Endothelial cell of umbilical vein (primary cell): Measurements from ENCODE around the gene MTARC1. TPM values are rescaled to one million over a fixed set of nuclear protein-coding genes. Genes with fewer than 3 reads are reported as not detected.

ENCODE experiments used
- BruUV-seq: library from RNA; stranded (reverse); fragments of 400-500 nt; replicated peaks from 2 replicates; lab custom pipeline; 2021; lab: Mats Ljungman, UMichigan
- CTCF ChIA-PET: fragments of 300-600, 350-600 bp; sonication (Branson Sonifier 250); formaldehyde crosslinking; loops from one replicate; lab custom pipeline; 2021; ENCODE audit warnings: antibody characterized with exemption, inconsistent platforms; lab: Charles Lee
- POLR2A ChIA-PET: fragments of 300-600, 350-600 bp; sonication (Branson Sonifier 250); formaldehyde crosslinking; loops from one replicate; lab custom pipeline; 2021; ENCODE audit warnings: antibody characterized with exemption, inconsistent platforms; lab: Charles Lee
- DNase-seq: peaks from one replicate; pipeline ENCODE4 v3.0.0-alpha.2; 2011; ENCODE audit warnings: low read depth, low spot score
- FAIRE-seq: peaks from 2 replicates; lab custom pipeline; 2011; peaks lifted over from hg19 to GRCh38; lab: Jason Lieb, UNC
- H2AFZ ChIP-seq: 2 replicates; pipeline ENCODE4 v1.6.0; 2012; ENCODE audit warnings: low read depth, low read length, control low read depth, inconsistent platforms
- H3K27ac ChIP-seq: 2 replicates; pipeline ENCODE4 v1.5.1; 2011; ENCODE audit warnings: low read depth, mild to moderate bottlenecking, control low read depth, low read length, moderate library complexity; ENCODE audit not compliant: insufficient read depth
- H3K27me3 ChIP-seq, 2 experiments: 2 replicates each; pipeline versions ENCODE4 v1.6.0 to v1.6.1; 2011; ENCODE audit warnings: low read length in 2 of 2, mixed read lengths in 1 of 2; ENCODE audit not compliant: control insufficient read depth in 2 of 2, insufficient read depth in 2 of 2
- H3K36me3 ChIP-seq, 2 experiments: 2 replicates in 1 of 2; 3 replicates in 1 of 2; pipeline ENCODE4 v1.5.1; 2011; ENCODE audit warnings: low read length in 2 of 2, mild to moderate bottlenecking in 1 of 2, moderate library complexity in 1 of 2; ENCODE audit not compliant: control insufficient read depth in 2 of 2, insufficient read depth in 2 of 2; ENCODE audit errors: extremely low read depth in 1 of 2
- H3K4me1 ChIP-seq: 3 replicates; pipeline ENCODE4 v1.5.1; 2011; ENCODE audit warnings: mild to moderate bottlenecking, low read length; ENCODE audit not compliant: control insufficient read depth, insufficient read depth; ENCODE audit errors: extremely low read depth
- H3K4me2 ChIP-seq: 2 replicates; pipeline ENCODE4 v1.6.1; 2011; ENCODE audit warnings: low read length, control low read depth, mixed read lengths; ENCODE audit not compliant: insufficient read depth
- H3K4me3 ChIP-seq, 3 experiments: fragments of 200-600 bp in 1 of 3; sonication (generic), shearing (Covaris generic) in 1 of 3; replicated peaks in 1 of 3; 2 replicates each; pipeline ENCODE4 v1.5.1; 2011 to 2016; ENCODE audit warnings: control low read depth in 3 of 3, low read length in 3 of 3, mild to moderate bottlenecking in 2 of 3, inconsistent platforms in 1 of 3, low read depth in 1 of 3, moderate library complexity in 1 of 3; ENCODE audit not compliant: insufficient read depth in 1 of 3
- H3K79me2 ChIP-seq: 2 replicates; pipeline ENCODE4 v1.6.0; 2012; ENCODE audit warnings: low read length, inconsistent platforms; ENCODE audit not compliant: control insufficient read depth, insufficient read depth
- H3K9ac ChIP-seq: replicated peaks from 2 replicates; pipeline ENCODE3; 2011; ENCODE audit warnings: low read length, control low read depth; ENCODE audit not compliant: insufficient read depth; ENCODE audit errors: extremely low read depth
- H3K9me1 ChIP-seq: replicated peaks from 3 replicates; pipeline ENCODE4 v1.6.0; 2011; ENCODE audit warnings: mild to moderate bottlenecking, low read length; ENCODE audit not compliant: control insufficient read depth, insufficient read depth; ENCODE audit errors: extremely low read depth
- H3K9me3 ChIP-seq: replicated peaks from 2 replicates; pipeline ENCODE4 v1.5.1; 2012; ENCODE audit warnings: low read length, inconsistent platforms; ENCODE audit not compliant: control insufficient read depth, insufficient read depth
- H4K20me1 ChIP-seq: replicated peaks from 2 replicates; pipeline ENCODE3; 2011; ENCODE audit warnings: mild to moderate bottlenecking, low read length; ENCODE audit not compliant: control insufficient read depth, insufficient read depth; ENCODE audit errors: extremely low read depth
- EZH2 ChIP-seq: IDR thresholded peaks from 2 replicates; pipeline ENCODE4 v1.6.1; 2012; ENCODE audit warnings: borderline replicate concordance, low read depth, mild to moderate bottlenecking, moderate library complexity, low read length, inconsistent platforms; ENCODE audit not compliant: severe bottlenecking
- POLR2A ChIP-seq: IDR thresholded peaks from 2 replicates; pipeline ENCODE4 v1.6.1; 2012; ENCODE audit warnings: low read depth, mild to moderate bottlenecking, control low read depth, low read length
- POLR2AphosphoS5 ChIP-seq: IDR thresholded peaks from 2 replicates; pipeline ENCODE4 v1.6.1; 2012; ENCODE audit warnings: low read depth, mild to moderate bottlenecking, control low read depth, low read length, moderate library complexity; ENCODE audit not compliant: insufficient read depth
- dilution Hi-C: fragments of 300-500 bp; cut with MboI; formaldehyde crosslinking; loops from one replicate; pipeline ENCODE4 v1.15.0; 2019; ENCODE audit warnings: low sequenced_read_pairs; ENCODE audit not compliant: extremely low pct_ligation_motif_present
- intact Hi-C: fragments of 100-400 bp; cut with micrococcal nuclease; formaldehyde crosslinking; loops from one replicate; pipeline ENCODE4 v1.10.0; 2022
- polyA plus RNA-seq, 4 experiments: library from polyadenylated mRNA; depleted of rRNA in 3 of 4; stranded (reverse) in 3 of 4; unstranded in 1 of 4; fragments of >200 nt; gene quantifications; 2 replicates each; pipeline versions ENCODE4 v1.2.1 to v1.2.3, GENCODE V29; 2011 to 2012; ENCODE audit warnings: missing spikeins in 1 of 4
- total RNA-seq: library from RNA; stranded (reverse); gene quantifications from 2 replicates; pipeline ENCODE4 v1.2.3, GENCODE V29; 2021

MTARC1 gene
- total and polyA plus RNA-seq, 2 donors (not counting 3 experiments of a cell fraction or from before 2014, with no cell fraction given), result 0.43 to 3.5 TPM

- no peaks in the 10 kb centered on the region for H4K20me1 ChIP-seq
- no peaks in the 10 kb centered on the region for H3K79me2 ChIP-seq
- H3K4me3 ChIP-seq, result no peak overlapping the region
- no peaks in the 10 kb centered on the region for H3K9me1 ChIP-seq
- intact Hi-C loops (no loop called here), dilution Hi-C loops (no loop called here)
- no peak for TF ChIP-seq EZH2
- TF ChIP-seq POLR2A, result no peak
- FAIRE-seq (no peak), DNase-seq (no peak)
- H3K9me3 ChIP-seq, result no peaks in the 10 kb centered on the region
- H3K4me2 ChIP-seq, result no peak overlapping the region
- POLR2A ChIA-PET, result no interaction called here
- H2AFZ ChIP-seq, result no peak overlapping the region
- no peaks in the 10 kb centered on the region for H3K27me3 ChIP-seq
- BruUV-seq, result no TSS peak
- CTCF ChIA-PET, result interaction anchor here (0.7 to 1.3 kb wide), 3 partner anchors 9 to 35 kb away, joined by 3 to 5 read pairs (median 3); partner anchors contain the start of gene MTARC2
- peaks cover 3 to 5% of the 10 kb centered on the region in 2 experiments for H3K36me3 ChIP-seq
- no peak overlapping the region for H3K27ac ChIP-seq
- H3K9ac ChIP-seq, result no peak overlapping the region
- H3K4me1 ChIP-seq, result no peaks in the 10 kb centered on the region
These were observed 18.5 kb upstream of the MTARC1 start for GRCh38 chr1:220768126-220768601.

- intact Hi-C loops, result no loop called here
These were observed 17.5 kb upstream of the MTARC1 start for GRCh38 chr1:220769205-220769604.

More at GRCh38 chr1:220769205-220769604, 17.5 kb upstream of the MTARC1 start:
- CTCF ChIA-PET, result interaction anchor here (0.9 kb wide), 2 partner anchors 13 to 473 kb away, joined by 3 to 4 read pairs; no protein-coding TSS in a partner anchor
- H3K4me1 ChIP-seq, result no peaks in the 10 kb centered on the region
- H3K9ac ChIP-seq, result no peak overlapping the region
- no peak overlapping the region for H2AFZ ChIP-seq
- no peaks in the 10 kb centered on the region for H3K79me2 ChIP-seq
- DNase-seq, result no peak
- FAIRE-seq, result no peak
- H3K4me3 ChIP-seq, result no peak overlapping the region
- H3K27ac ChIP-seq, result no peak overlapping the region
- H3K27me3 ChIP-seq, result no peaks in the 10 kb centered on the region
- no peak overlapping the region for H3K4me2 ChIP-seq
- no peaks in the 10 kb centered on the region for H3K9me1 ChIP-seq
- dilution Hi-C loops, result no loop called here
- no peaks in the 10 kb centered on the region for H4K20me1 ChIP-seq
- peaks cover 3 to 5% of the 10 kb centered on the region in 2 experiments for H3K36me3 ChIP-seq
- H3K9me3 ChIP-seq, result no peaks in the 10 kb centered on the region
- TF ChIP-seq POLR2AphosphoS5, result no peak
- no TSS peak for BruUV-seq
- POLR2A ChIA-PET, result no interaction called here
